ENCODE measurements around the gene TRIM2.

GRCh38 chr4:153369021-153369420 lies 164.8 kb downstream of the TRIM2 start:
- TF ChIP-seq SUZ12 (IDR thresholded peaks at IDR 0.05; ENCODE audit: extremely low read depth, insufficient read depth, insufficient read length) (no peak), YY1 (IDR thresholded peaks at IDR 0.05; ENCODE audit: insufficient read depth, insufficient read length) (no peak)
